HUDEP-2 (cell line): ENCODE results near the gene U2AF2.

ENCODE experiments used
- DNase-seq, 76 experiments: peaks; one replicate each; lab custom pipeline; 2025; ENCODE audit not compliant: unreplicated experiment in 76 of 76; lab: John Stamatoyannopoulos, UW

Gene U2AF2

DNA sequence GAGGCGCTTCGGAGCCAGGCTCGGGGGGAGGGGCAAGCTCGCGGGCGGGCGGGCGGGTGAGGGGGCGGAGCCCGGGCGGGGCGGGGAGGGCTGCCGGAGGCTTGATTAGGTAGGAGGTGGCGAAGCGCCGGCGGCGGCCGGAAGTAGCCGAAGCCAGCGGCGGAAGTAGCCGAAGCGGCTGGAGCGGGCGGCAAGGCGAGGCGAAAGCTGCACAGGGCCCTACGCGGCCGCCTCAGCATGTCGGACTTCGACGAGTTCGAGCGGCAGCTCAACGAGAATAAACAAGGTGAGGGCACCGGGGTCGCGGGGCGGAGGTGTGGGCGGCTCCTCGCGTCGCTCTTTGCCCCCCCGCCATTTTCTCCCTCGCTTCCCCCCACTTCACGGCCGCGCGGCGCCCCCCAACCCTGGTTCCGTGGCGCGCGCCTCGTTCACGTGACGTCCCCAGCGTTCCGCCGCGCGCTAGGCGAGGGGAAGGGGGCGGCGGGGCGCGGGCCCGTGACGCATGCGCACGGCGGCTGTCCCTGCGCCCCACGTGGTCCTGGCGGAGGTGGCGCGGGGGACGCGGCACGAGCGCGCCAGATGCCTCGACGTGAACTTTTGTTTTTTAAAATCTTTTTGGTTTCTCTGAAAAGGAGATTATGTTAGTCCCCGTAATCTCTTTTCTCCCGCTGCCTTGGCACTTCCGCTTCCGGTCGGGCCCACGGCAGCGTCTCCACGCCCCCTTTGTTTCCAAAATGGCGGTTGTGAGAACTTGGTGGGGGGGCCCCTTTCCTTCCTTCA, at the start of gene U2AF2:
Gene U2AF2 (plus strand): TSS at position 168 of the 780 bp plus-strand sequence. CDS start 70 bp downstream, at position 238.
- DNase-seq: peak in 74 of 76 experiments; percentile 64 to 100 (median 97)

GRCh38 chr19:55605207-55605636, 49.6 kb upstream of the U2AF2 start:
- peak; percentile 48 to 99 (median 97) for DNase-seq

GRCh38 chr19:55605637-55606470, 49.0 kb upstream of the U2AF2 start, which contains the start of gene ZNF865:
TSS of gene ZNF865 (plus strand) at chr19:55605647. CDS start at chr19:55613619, 7,972 bp downstream.
- peak in 70 of 76 experiments; percentile 19 to 85 (median 66) for DNase-seq

- no peak for DNase-seq
Observed at GRCh38 chr19:55606471-55606787, 48.4 kb upstream of the U2AF2 start.

- DNase-seq: no peak
Observed at GRCh38 chr19:55606817-55607216, 48.0 kb upstream of the U2AF2 start.

DNA sequence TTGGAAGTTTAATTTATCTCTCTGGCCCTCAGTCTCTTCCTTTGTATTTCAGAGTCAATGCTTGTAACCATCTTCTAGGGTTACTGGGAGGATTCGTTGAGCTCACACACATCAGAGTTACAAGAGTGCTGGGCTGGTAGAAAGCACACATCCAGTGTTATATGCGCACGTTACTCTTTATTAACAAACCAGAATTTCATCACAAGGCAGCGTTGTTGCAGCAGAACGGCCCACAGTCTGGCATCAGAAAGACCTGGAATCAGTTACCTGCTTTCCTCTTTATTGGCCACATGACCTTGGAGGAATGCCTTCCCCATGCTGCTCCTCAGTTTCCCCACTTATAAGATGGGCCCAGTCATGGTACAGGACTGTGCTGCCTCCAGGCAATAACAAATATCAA, 45.5 kb upstream of the U2AF2 start:
- DNase-seq: no peak

DNA sequence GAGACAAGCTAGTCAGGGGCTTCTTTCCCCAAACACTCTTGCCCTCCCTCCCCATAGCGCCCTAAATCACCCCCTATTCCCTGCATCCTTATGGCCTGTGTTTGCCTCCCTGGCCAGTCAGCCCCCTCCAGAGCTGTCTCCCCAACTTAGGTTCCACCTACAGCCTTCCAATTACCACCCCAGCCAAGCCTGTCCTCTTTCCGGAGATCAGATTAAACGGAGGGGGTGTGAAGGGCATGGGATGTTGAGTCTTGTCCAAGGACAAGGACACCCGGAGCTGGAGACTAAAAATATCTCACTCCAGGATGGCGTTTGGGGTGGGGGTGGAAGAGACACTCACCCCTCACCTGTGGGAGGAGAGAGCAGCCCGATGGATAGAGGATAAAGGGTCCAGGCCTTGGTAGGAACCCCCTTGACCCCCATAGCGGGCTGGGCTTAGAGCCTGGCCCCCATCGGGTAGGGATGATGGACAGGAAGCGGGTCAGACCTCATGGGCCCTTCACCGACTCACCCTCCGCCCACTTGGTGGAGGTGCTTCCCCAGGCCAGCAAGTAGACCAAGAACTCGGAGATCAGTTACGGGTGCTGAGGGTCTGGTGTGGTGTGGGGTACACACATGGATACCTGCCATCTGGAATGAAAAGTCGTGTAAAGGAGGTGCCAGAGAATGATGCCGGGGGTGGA, 43.4 kb upstream of the U2AF2 start:
- no peak for DNase-seq

DNA sequence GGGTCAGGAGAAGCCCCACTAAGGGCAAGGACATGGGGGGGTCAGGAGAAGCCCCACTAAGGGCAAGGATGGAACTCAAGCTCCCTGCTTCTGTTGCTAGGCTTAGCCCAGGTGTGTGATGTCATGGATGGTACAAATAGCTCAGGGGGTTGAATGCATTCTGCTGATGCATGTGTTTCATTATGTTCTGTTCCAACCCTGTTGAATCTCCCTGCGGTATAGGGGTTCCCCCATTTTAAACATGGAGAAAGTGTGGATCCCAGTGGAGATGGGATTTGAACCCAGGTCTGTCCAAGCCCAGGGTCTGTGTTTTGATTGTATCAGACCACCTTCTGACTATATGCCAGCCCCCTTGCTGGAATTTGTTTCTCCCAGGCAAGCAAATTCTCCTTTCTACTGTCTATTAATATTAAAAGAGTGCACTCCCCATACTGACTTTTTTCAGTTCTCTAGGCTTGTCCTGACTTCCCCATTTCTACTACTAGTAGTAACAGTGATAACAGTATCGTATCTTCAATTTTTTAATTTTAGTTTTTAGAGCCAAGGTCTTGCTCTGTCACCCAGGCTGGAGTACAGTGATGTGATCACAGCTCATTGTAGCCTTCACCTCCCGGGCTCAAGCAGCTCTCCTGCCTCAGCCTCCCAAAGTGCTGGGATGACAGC, 42.7 kb upstream of the U2AF2 start:
- DNase-seq: no peak

DNA sequence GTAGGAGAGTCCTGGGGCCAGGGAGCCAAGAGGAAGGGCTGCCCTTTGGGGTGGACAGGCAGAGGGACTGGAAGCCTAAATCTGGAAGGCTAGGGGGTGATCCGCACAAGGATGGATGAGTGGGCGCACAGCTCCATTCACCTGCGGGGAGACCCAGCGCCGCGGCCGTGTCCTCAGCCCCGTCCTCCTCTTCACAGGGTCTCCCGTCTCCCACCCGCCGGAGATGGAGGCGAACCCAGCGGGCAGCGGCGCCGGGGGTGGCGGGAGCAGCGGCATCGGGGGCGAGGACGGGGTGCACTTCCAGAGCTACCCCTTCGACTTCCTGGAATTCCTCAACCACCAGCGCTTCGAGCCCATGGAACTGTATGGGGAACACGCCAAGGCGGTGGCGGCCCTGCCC, 41.4 kb upstream of the U2AF2 start:
- no peak for DNase-seq

- no peak for DNase-seq
Observed at GRCh38 chr19:55613930-55614710, 40.7 kb upstream of the U2AF2 start.

GRCh38 chr19:55614711-55615542, 39.9 kb upstream of the U2AF2 start:
- DNase-seq: no peak

DNA sequence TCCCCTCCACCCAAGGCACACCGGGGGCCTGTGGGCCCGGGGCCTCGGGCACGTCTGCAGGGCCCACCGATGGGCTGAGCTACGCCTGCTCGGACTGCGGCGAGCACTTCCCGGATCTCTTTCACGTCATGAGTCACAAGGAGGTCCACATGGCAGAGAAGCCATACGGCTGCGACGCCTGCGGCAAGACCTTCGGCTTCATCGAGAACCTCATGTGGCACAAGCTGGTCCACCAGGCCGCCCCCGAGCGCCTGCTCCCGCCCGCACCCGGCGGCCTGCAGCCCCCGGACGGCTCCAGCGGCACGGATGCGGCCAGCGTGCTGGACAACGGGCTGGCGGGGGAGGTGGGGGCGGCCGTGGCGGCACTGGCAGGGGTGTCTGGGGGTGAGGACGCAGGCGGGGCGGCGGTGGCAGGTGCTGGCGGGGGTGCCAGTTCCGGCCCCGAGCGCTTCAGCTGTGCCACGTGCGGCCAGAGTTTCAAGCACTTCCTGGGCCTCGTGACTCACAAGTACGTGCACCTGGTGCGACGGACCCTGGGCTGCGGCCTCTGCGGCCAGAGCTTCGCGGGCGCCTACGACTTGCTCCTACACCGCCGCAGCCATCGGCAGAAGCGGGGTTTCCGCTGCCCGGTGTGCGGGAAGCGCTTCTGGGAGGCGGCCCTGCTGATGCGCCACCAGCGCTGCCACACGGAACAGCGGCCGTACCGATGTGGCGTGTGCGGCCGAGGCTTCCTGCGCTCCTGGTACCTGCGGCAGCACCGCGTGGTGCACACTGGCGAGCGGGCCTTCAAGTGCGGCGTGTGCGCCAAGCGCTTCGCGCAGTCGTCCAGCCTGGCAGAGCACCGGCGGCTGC, 39.1 kb upstream of the U2AF2 start:
- no peak for DNase-seq

DNA sequence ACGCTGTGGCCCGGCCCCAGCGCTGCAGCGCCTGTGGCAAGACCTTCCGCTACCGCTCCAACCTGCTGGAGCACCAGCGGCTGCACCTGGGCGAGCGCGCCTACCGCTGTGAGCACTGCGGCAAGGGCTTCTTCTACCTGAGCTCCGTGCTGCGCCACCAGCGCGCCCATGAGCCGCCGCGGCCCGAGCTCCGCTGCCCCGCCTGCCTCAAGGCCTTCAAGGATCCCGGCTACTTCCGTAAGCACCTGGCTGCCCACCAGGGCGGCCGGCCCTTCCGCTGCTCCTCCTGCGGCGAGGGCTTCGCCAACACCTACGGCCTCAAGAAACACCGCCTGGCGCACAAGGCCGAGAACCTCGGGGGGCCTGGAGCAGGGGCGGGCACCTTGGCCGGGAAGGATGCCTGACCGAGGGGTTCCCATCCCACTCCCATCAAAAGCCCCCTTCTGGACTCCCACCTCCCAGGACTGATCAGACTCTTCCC, 38.4 kb upstream of the U2AF2 start:
- DNase-seq: no peak

- DNase-seq: no peak
Observed at GRCh38 chr19:55617426-55617825, 37.4 kb upstream of the U2AF2 start.

DNA sequence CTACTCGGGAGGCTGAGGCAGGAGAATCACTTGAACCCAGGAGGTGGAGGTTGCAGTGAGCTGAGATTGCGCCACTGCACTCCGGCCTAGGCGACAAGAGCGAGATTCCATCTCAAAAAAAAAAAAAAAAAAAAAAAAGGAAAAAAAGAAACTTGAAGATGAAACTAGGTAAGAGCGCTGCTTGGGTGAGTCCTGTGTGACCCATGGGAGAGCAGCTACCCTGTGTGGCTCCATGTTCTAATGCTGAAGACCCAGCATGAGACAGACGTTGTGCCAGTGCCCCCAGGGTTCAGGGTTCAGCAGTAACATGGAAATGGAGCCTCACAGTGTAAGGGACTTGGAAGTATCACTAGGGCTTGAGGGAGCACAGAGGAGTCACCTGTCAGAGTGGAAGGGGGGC, 36.4 kb upstream of the U2AF2 start:
- DNase-seq: no peak

GRCh38 chr19:55619286-55619685, 35.5 kb upstream of the U2AF2 start:
- DNase-seq: no peak

DNA sequence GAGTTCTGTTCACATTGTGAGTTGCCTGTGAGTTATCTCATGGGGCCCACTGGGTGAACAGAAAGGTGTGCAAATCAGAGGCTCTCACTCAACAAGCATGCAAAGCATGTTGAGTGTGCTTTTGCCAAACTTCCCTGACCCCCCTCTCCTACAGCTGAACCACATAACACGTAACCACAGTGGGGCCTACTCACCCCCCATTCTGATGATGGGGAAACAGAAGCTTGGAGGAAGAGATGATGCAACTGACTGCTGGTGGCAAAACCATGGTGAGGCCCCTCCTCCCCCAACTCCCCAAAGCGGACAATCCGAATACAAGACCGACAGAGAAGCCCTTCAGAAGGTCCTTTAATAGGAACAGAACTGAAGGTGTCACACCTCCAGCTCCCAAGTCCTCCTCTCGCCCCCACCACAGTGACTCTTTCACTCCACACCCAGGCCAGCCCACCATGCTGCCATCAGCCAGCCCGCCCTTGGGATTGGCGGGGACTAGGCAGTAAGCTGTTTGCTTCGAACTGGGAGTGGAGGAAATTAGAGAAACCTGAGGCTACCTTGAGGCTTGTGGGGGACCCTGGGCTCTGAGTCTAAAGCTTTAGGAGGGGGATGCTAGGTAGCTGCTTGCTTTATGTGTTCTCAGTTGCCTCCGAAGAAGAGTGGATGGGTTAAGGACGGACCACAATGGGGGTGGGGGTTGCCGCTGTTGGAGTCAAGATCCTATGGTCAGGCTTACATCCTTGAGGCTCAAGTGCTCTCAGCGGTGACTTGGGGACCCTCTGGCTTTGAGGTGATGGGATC, 34.2 kb upstream of the U2AF2 start:
- no peak for DNase-seq
